Measurements from ENCODE around the gene FBXO39.

FBXO39 gene

DNA sequence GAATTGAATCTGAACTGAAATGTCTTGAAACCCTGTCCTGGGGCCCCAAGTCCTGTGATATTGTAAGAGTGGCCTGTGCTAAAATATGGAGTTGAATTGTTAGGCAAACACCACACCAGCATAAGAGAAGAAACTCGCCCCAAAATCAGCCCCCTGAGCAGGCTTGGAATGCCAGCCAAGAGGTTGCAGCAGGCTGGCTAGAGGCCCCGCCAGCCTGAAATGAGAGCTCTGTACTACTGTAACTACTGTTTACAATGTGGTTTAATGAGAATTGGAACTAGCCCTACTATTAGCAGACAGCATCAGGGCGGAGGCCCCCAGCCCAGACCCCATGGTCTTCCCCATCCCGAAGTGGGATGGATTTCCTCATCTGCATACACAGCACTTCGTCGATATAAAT is 23.7 kb downstream of the FBXO39 start:
- Histone ChIP-seq H2AFZ (ENCODE audit: low read length) (no peak overlapping the region), H3K9me3 (ENCODE audit: insufficient read depth, low read depth, low read length) (no peaks in the 10 kb centered on the region), H4K20me1 (ENCODE audit: insufficient read depth, low read length, poor library complexity, severe bottlenecking) (no peaks in the 10 kb centered on the region), H3K79me2 (ENCODE audit: insufficient read depth, low read length) (no peaks in the 10 kb centered on the region), H3K4me2 (ENCODE audit: low read depth, low read length, poor library complexity, severe bottlenecking) (no peak overlapping the region), H3K4me3 (ENCODE audit: low read length, poor library complexity, severe bottlenecking) (no peak overlapping the region), H3K36me3 (ENCODE audit: insufficient read depth, low read length) (no peaks in the 10 kb centered on the region), H3K9ac (ENCODE audit: low read depth, low read length, poor library complexity, severe bottlenecking) (no peak overlapping the region), H3F3A (ENCODE audit: low read depth) (no peaks in the 10 kb centered on the region), H3K4me1 (ENCODE audit: insufficient read depth, low read length, poor library complexity, severe bottlenecking) (no peaks in the 10 kb centered on the region), H3K9me2 (replicated peaks; ENCODE audit: low read depth, low read length) (no peaks in the 10 kb centered on the region), H3K27me3 (ENCODE audit: insufficient read depth, low read length, poor library complexity, severe bottlenecking) (no peaks in the 10 kb centered on the region)
- no peak for TF ChIP-seq EZH2phosphoT487 (IDR thresholded peaks at IDR 0.05; ENCODE audit: borderline replicate concordance)
- TF ChIP-seq, protein P1, sequence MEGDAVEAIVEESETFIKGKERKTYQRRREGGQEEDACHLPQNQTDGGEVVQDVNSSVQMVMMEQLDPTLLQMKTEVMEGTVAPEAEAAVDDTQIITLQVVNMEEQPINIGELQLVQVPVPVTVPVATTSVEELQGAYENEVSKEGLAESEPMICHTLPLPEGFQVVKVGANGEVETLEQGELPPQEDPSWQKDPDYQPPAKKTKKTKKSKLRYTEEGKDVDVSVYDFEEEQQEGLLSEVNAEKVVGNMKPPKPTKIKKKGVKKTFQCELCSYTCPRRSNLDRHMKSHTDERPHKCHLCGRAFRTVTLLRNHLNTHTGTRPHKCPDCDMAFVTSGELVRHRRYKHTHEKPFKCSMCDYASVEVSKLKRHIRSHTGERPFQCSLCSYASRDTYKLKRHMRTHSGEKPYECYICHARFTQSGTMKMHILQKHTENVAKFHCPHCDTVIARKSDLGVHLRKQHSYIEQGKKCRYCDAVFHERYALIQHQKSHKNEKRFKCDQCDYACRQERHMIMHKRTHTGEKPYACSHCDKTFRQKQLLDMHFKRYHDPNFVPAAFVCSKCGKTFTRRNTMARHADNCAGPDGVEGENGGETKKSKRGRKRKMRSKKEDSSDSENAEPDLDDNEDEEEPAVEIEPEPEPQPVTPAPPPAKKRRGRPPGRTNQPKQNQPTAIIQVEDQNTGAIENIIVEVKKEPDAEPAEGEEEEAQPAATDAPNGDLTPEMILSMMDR (conservative IDR thresholded peaks at IDR 0.05; ENCODE audit: low read length): no peak

DNA sequence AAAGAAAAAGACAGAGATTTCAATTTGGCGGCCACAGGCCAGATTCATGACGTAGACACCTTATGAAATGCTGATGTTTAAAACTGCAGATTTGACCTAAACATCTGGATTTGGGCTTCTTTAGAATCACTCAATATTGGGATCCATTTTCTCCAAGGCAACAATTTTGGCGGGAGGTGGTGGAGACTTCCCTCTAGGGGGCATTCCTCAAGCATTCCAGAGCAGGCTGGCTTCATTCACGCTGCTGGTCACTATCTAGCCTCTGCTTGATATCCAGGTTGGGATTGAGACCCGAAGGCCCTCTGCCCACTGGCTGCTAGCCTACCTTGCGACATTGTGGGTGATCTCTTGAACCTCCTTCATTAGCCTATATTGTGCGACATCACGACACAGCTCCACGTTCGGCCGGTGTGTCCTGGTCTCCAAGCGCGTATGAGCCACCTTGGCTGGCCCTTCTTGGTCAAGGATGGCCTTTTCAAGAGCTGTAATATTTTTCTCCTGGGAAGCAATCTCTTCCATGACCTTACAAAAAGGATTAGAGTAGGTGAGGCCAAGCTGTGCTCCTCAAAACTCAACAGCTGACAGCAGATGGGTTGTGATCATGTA is 24.5 kb downstream of the FBXO39 start:
- Histone ChIP-seq H3F3A (ENCODE audit: low read depth) (no peaks in the 10 kb centered on the region), H3K36me3 (ENCODE audit: insufficient read depth, low read length) (no peaks in the 10 kb centered on the region), H3K9me2 (replicated peaks; ENCODE audit: low read depth, low read length) (no peaks in the 10 kb centered on the region), H4K20me1 (ENCODE audit: insufficient read depth, low read length, poor library complexity, severe bottlenecking) (no peaks in the 10 kb centered on the region), H3K9me3 (ENCODE audit: insufficient read depth, low read depth, low read length) (no peaks in the 10 kb centered on the region), H3K4me2 (ENCODE audit: low read depth, low read length, poor library complexity, severe bottlenecking) (no peak overlapping the region), H3K4me3 (ENCODE audit: low read length, poor library complexity, severe bottlenecking) (no peak overlapping the region), H3K4me1 (ENCODE audit: insufficient read depth, low read length, poor library complexity, severe bottlenecking) (no peaks in the 10 kb centered on the region), H3K79me2 (ENCODE audit: insufficient read depth, low read length) (no peaks in the 10 kb centered on the region), H3K27me3 (ENCODE audit: insufficient read depth, low read length, poor library complexity, severe bottlenecking) (no peaks in the 10 kb centered on the region), H2AFZ (ENCODE audit: low read length) (no peak overlapping the region), H3K9ac (ENCODE audit: low read depth, low read length, poor library complexity, severe bottlenecking) (no peak overlapping the region)
- no peak for TF ChIP-seq EZH2phosphoT487 (IDR thresholded peaks at IDR 0.05; ENCODE audit: borderline replicate concordance)
- TF ChIP-seq, protein P1 (conservative IDR thresholded peaks at IDR 0.05; ENCODE audit: low read length): no peak

DNA sequence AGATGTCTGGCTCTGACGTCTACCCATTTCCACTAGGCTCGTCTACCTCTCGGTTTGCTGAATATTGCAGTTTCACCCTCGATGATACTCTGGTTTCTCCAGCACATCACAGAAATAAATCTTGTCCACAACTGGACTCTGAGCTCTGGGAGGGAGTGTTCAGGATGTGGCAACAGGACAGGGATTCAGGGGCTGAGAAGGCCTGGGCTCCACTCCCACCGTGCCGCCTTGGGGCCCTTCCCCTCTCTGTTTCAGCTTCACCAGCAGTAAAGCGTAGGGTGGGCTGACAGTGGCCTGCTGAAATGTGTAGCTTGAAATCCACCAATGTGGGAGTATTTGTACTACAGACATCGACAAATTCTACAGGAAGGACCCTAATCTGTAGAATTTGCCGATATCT is 35.5 kb downstream of the FBXO39 start:
- H3K27me3 ChIP-seq (ENCODE audit: insufficient read depth, low read length, poor library complexity, severe bottlenecking): no peaks in the 10 kb centered on the region
- no peaks in the 10 kb centered on the region for H3F3A ChIP-seq (ENCODE audit: low read depth)
- no peaks in the 10 kb centered on the region for H3K9me3 ChIP-seq (ENCODE audit: insufficient read depth, low read depth, low read length)
- no peak overlapping the region for H3K4me3 ChIP-seq (ENCODE audit: low read length, poor library complexity, severe bottlenecking)
- no peaks in the 10 kb centered on the region for H3K9me2 ChIP-seq (replicated peaks; ENCODE audit: low read depth, low read length)
- no peak overlapping the region for H3K9ac ChIP-seq (ENCODE audit: low read depth, low read length, poor library complexity, severe bottlenecking)
- no peak overlapping the region for H3K4me2 ChIP-seq (ENCODE audit: low read depth, low read length, poor library complexity, severe bottlenecking)
- H2AFZ ChIP-seq (ENCODE audit: low read length): no peak overlapping the region
- H4K20me1 ChIP-seq (ENCODE audit: insufficient read depth, low read length, poor library complexity, severe bottlenecking): no peaks in the 10 kb centered on the region
- TF ChIP-seq, protein P1 (conservative IDR thresholded peaks at IDR 0.05; ENCODE audit: low read length): no peak
- no peak for TF ChIP-seq EZH2phosphoT487 (IDR thresholded peaks at IDR 0.05; ENCODE audit: borderline replicate concordance)
- no peaks in the 10 kb centered on the region for H3K4me1 ChIP-seq (ENCODE audit: insufficient read depth, low read length, poor library complexity, severe bottlenecking)
- no peaks in the 10 kb centered on the region for H3K79me2 ChIP-seq (ENCODE audit: insufficient read depth, low read length)
- no peaks in the 10 kb centered on the region for H3K36me3 ChIP-seq (ENCODE audit: insufficient read depth, low read length)
